ENCODE results near the gene ADARB2. TPM values are rescaled to one million over a fixed set of nuclear protein-coding genes. Genes with fewer than 3 reads are reported as not detected.

The ADARB2 gene
- total and polyA plus RNA-seq, 2 donors (not counting 1 experiment from before 2014, with no cell fraction given) = not detected

- no peak overlapping the region for H2AFZ ChIP-seq (ENCODE audit: low read length)
- no peak for DNase-seq (ENCODE audit: low read depth in 2 of 2)
- no peaks in the 10 kb centered on the region for H3K4me1 ChIP-seq (ENCODE audit: control insufficient read depth, extremely low read depth, insufficient read depth, low read length)
- H3K9me3 ChIP-seq (ENCODE audit: control insufficient read depth, insufficient read depth, low read depth, low read length) = no peaks in the 10 kb centered on the region
- H3K27ac ChIP-seq (ENCODE audit: insufficient read depth, low read length) = no peak overlapping the region
- no peaks in the 10 kb centered on the region for H3K79me2 ChIP-seq (ENCODE audit: control insufficient read depth, insufficient read depth, low read length)
- no peak overlapping the region for H3K4me2 ChIP-seq (ENCODE audit: extremely low read depth, insufficient read depth, low read length)
- no peaks in the 10 kb centered on the region for H3K36me3 ChIP-seq (ENCODE audit: control insufficient read depth, insufficient read depth, low read length)
- TF ChIP-seq CTCF (conservative IDR thresholded peaks at IDR 0.05 in 1 of 2, IDR thresholded peaks at IDR 0.05 in 1 of 2; ENCODE audit: low read depth in 1 of 2, low read length in 2 of 2) = no peak
- TF ChIP-seq EZH2 (IDR thresholded peaks at IDR 0.05; ENCODE audit: low read length, missing control alignments) = no peak
- no peaks in the 10 kb centered on the region for H4K20me1 ChIP-seq (ENCODE audit: control insufficient read depth, extremely low read depth, insufficient read depth, low read length)
- H3K9ac ChIP-seq (ENCODE audit: insufficient read depth, low read length) = no peak overlapping the region
- no peak overlapping the region for H3K4me3 ChIP-seq (replicated peaks in 1 of 4; ENCODE audit: control extremely low read depth in 1 of 4, insufficient read depth in 1 of 4, low read depth in 3 of 4, low read length in 4 of 4)
- no peaks in the 10 kb centered on the region for H3K27me3 ChIP-seq (ENCODE audit: control insufficient read depth, insufficient read depth, low read length)
Measured at GRCh38 chr10:1151076-1152033, 586.0 kb downstream of the ADARB2 start.

GRCh38 chr10:1150638-1150955 is 586.7 kb downstream of the ADARB2 start:
- no peaks in the 10 kb centered on the region for H3K4me1 ChIP-seq (ENCODE audit: control insufficient read depth, extremely low read depth, insufficient read depth, low read length)
- H3K9me3 ChIP-seq (ENCODE audit: control insufficient read depth, insufficient read depth, low read depth, low read length) = no peaks in the 10 kb centered on the region
- no peak overlapping the region for H3K9ac ChIP-seq (ENCODE audit: insufficient read depth, low read length)
- H3K27ac ChIP-seq (ENCODE audit: insufficient read depth, low read length) = no peak overlapping the region
- no peaks in the 10 kb centered on the region for H4K20me1 ChIP-seq (ENCODE audit: control insufficient read depth, extremely low read depth, insufficient read depth, low read length)
- H3K27me3 ChIP-seq (ENCODE audit: control insufficient read depth, insufficient read depth, low read length) = no peaks in the 10 kb centered on the region
- H3K4me3 ChIP-seq (replicated peaks in 1 of 4; ENCODE audit: control extremely low read depth in 1 of 4, insufficient read depth in 1 of 4, low read depth in 3 of 4, low read length in 4 of 4) = no peak overlapping the region
- no peaks in the 10 kb centered on the region for H3K36me3 ChIP-seq (ENCODE audit: control insufficient read depth, insufficient read depth, low read length)
- no peak for TF ChIP-seq CTCF (conservative IDR thresholded peaks at IDR 0.05 in 1 of 2, IDR thresholded peaks at IDR 0.05 in 1 of 2; ENCODE audit: low read depth in 1 of 2, low read length in 2 of 2)
- TF ChIP-seq EZH2 (IDR thresholded peaks at IDR 0.05; ENCODE audit: low read length, missing control alignments) = no peak
- no peak overlapping the region for H2AFZ ChIP-seq (ENCODE audit: low read length)
- H3K79me2 ChIP-seq (ENCODE audit: control insufficient read depth, insufficient read depth, low read length) = no peaks in the 10 kb centered on the region
- no peak for DNase-seq (ENCODE audit: low read depth in 2 of 2)
- H3K4me2 ChIP-seq (ENCODE audit: extremely low read depth, insufficient read depth, low read length) = no peak overlapping the region

- Histone ChIP-seq H4K20me1 (ENCODE audit: control insufficient read depth, extremely low read depth, insufficient read depth, low read length) (no peaks in the 10 kb centered on the region), H3K9ac (ENCODE audit: insufficient read depth, low read length) (no peak overlapping the region), H3K27me3 (ENCODE audit: control insufficient read depth, insufficient read depth, low read length) (no peaks in the 10 kb centered on the region), H3K79me2 (ENCODE audit: control insufficient read depth, insufficient read depth, low read length) (no peaks in the 10 kb centered on the region), H2AFZ (ENCODE audit: low read length) (no peak overlapping the region), H3K4me1 (ENCODE audit: control insufficient read depth, extremely low read depth, insufficient read depth, low read length) (no peaks in the 10 kb centered on the region), H3K27ac (ENCODE audit: insufficient read depth, low read length) (no peak overlapping the region), H3K36me3 (ENCODE audit: control insufficient read depth, insufficient read depth, low read length) (no peaks in the 10 kb centered on the region), H3K9me3 (ENCODE audit: control insufficient read depth, insufficient read depth, low read depth, low read length) (no peaks in the 10 kb centered on the region), H3K4me2 (ENCODE audit: extremely low read depth, insufficient read depth, low read length) (no peak overlapping the region), H3K4me3 (replicated peaks in 1 of 4; ENCODE audit: control extremely low read depth in 1 of 4, insufficient read depth in 1 of 4, low read depth in 3 of 4, low read length in 4 of 4) (no peak overlapping the region)
- TF ChIP-seq CTCF (conservative IDR thresholded peaks at IDR 0.05 in 1 of 2, IDR thresholded peaks at IDR 0.05 in 1 of 2; ENCODE audit: low read depth in 1 of 2, low read length in 2 of 2) = no peak
- TF ChIP-seq EZH2 (IDR thresholded peaks at IDR 0.05; ENCODE audit: low read length, missing control alignments) = no peak
- no peak for DNase-seq (ENCODE audit: low read depth in 2 of 2)
Measured at GRCh38 chr10:1149793-1150637, 587.3 kb downstream of the ADARB2 start.
